Adipose tissue (tissue), 3 donors: ENCODE measurements around the gene ATOH8. TPM values are rescaled to one million over a fixed set of nuclear protein-coding genes. Genes with fewer than 3 reads are reported as not detected.

Source experiments
- H3K27ac ChIP-seq: one replicate; pipeline ENCODE4 v1.5.1; 2013; ENCODE audit warnings: low read depth, low read length
- whole genome bisulfite sequencing, 3 donors: extraction: QIAGEN DNeasy Blood & Tissue Kit; methylation state at CpG; one replicate each; pipeline ENCODE4 v1.1.7; 2013; 5-methylcytosine and 5-hydroxymethylcytosine counted together
- polyA plus RNA-seq, 3 donors: library from polyadenylated mRNA; stranded (reverse); fragments of 200-250 nt; gene quantifications; one replicate each; pipeline ENCODE4 v1.2.3, GENCODE V29; 2013
- donor health status: healthy with polysubstance abuse.
- donor health status: Bipolar disorder and iron deficiency.
- donor health status: healthy.

Gene ATOH8
- polyA plus RNA-seq, 3 donors, result 10.2 to 57.5 (median 29.5) TPM

DNA sequence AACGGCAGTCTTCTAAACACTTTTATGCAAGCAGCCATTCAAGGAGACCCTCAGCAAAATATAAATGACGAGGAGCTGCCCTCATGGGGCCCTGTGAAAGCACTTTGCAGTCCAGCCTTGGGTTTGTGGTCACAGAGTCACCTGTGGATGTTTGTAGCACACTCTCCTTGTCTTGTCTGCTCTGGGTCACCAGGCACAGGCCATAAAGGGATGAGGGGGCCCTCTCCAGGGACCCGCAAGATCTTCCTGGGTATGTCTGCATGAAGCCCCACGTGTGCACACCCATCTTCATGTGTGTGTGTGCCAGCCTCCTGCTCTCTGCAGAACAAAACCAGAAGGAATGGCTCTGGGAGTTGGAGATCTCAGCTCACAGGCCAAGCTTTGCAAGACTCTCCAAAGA, 36.2 kb downstream of the ATOH8 start:
- 64 to 83% (median 77%) methylated on average over 4 of the region's 4 CpGs for WGBS, 3 donors
- H3K27ac ChIP-seq, result no peak overlapping the region

DNA sequence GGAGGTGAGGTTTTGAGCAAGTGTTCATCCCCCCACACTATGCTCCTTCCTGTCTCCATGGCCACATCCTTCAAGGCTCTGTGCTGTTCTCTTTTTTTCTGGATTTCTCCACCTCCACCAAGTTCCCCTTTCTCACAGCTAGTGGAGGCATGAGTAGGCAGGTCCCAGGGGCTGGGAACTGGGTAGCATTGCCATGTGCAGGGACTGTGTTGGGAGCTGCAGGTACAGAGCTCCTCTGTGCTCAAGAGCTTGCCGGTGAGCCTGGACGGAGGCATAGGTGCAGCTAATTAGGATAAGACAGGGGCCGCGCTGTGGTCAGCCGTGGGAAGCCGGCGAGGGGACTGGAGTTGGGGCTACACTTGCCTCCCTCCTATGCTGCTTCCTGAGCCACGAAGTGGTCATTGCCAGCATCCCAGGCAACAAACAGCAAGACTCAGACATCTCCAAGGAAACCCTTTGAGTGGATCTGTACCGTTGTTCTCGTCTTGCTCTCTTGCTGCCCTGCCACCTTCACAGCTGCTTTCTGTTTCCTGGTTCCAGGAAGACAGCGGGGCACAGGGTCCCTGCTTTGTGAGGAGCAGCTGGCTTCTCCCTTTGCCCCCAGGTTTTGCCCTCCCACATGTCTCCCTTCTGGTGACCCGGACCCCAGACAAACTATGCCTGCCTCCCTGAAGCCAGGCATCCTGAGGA, 36.9 kb downstream of the ATOH8 start:
- 68 to 80% (median 77%) methylated on average over 12 of the region's 12 CpGs for WGBS, 3 donors
- H3K27ac ChIP-seq, result no peak overlapping the region

DNA sequence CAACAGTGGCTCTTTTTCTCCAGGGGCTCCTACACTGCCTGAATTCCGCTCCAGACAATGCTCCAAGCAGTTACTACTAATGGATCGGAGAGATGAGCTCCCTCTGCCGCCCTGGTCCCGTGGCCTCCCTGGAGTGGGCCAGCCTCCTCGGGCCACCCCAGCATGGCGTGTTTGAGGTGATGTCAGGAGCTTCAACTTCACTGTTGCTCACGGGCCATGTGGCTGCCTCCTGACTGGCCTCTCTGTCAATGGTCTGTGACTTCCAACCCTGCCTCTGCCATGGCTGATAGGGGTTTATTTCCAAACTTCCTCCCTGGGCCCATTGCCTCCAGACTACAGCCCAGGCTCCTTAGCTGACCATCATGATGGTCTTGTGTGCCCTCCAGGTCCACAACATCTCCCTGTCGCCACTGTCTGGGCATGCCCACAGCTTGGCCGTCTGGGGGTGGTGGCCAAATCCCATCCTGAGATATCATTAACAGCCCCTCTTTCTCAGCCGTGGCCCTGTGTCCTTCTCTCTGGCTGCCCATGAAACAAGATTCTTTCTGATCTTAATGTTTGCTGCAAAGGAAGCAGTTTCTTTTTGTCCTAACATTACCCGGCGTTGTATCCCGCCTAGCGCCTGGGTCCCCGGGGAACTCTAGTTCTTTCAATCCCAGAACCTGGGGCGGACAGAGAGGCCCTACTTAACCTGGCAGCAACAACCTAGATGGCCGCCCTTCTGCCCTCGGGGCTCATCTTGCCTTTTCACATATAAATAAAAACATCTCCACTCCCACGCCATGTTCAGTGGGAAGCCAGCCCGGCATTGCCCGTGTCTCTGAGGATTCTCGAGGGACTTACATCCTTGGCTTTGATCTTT, 38.1 kb downstream of the ATOH8 start:
- H3K27ac ChIP-seq, result no peak overlapping the region
- WGBS, 3 donors, result 65 to 81% (median 66%) methylated on average over 22 of the region's 22 CpGs

DNA sequence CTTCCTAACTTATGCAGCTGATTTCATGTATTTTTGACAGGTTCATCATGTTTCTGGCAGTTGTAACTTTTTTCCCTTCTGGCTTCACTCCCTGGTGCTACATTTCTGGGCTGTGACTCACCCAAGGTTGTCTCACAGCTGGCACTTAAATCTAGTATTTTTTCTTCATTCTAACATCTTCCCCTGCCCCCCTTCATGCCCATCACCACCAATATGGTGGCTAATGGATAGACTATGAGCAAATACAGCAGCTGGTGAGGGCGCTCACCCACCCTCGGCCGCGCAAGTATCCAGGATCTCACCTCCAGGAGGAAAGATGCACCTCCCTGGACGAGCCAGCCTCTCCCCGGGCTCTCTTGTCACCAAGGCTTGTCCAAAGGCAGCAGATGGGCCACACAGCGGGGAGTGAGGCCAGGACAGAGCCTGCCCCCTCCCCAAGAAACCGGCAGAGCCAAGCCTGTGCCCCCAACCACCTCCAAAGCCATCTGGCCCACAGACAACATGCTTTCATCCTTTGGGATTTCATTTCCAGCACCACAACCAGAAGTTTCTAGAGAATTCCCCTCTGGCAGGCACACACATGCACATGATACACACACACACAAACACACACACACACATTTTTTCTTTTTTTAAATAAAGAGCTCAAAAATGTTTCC, 39.1 kb downstream of the ATOH8 start:
- H3K27ac ChIP-seq, result no peak overlapping the region

DNA sequence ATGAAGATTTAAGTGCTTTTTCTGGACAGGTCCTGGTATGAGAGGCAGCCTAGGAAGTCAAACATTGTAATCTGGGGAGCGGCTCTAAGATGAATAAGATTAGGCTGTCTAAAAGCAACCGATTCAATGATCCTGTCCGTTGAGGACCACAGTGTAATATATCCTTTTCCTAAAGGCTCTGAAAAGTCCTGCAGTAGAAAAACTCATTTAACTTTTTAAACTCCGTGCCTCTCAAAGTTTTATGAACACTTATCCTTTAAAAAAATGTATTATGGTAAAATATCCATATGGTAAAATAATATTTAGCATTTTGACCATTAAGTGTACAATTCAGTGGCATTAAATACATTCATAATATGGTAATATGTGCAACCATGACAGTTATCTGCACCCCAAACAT, 39.8 kb downstream of the ATOH8 start:
- 68 to 79% (median 76%) methylated on average over 4 of the region's 4 CpGs for WGBS, 3 donors
- H3K27ac ChIP-seq, result no peak overlapping the region

More for the DNA sequence above, 39.1 kb downstream of the ATOH8 start:
- WGBS, 3 donors, result 67 to 77% (median 73%) methylated on average over 8 of the region's 8 CpGs

DNA sequence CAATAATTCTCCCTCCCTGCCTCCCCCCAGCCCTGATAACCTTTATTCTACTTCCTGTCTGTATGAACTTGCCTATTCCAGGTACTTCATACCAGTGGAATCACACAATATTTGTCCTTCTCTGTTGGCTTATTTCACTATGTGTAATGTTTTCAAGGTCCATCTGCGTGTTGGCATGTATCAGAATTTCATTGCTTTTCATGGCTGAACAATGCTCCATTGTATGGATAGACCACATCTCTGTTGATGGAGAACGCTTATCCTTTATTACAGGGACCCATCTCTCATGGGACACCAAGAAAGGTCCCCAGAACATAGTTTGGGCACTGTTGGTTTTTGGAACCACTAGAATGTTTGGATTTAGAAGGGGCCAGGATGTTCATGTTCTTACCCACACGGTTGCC, 40.2 kb downstream of the ATOH8 start:
- no peak overlapping the region for H3K27ac ChIP-seq
- WGBS, 3 donors, result 70 to 91% (median 87%) methylated on average over 3 of the region's 3 CpGs

DNA sequence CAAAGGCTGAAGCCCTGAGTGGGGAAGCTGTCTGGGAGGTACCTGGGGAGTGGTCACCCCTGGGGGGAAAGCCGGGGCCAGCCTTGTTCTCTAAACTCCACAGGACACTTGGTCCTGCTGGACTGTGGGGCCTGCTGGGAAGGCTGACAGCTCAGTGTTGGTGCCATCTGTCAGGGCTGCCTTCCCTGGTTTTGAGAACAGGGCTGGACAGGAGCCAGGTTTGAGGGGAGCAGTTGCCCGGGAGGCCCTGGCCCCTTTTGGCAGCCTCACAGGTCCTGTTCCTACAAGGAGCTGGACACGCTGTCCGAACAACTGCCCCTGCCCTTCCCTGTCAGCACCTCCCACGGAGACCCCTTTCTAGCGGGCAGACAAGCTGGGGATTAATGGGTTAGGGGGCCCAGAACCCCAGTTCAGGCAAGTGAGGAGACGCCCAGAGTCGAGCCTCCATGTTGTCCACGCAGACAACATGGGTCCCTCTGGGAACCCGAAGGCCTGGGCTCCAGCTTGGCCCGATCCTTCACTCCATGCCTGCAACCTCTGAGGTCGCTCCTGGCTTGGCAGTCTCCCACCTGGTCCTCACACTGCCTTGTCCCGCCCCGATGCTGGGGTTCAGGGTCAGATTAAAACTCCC, 40.8 kb downstream of the ATOH8 start:
- no peak overlapping the region for H3K27ac ChIP-seq
- WGBS, 3 donors, result 63 to 75% (median 65%) methylated on average over 14 of the region's 14 CpGs

DNA sequence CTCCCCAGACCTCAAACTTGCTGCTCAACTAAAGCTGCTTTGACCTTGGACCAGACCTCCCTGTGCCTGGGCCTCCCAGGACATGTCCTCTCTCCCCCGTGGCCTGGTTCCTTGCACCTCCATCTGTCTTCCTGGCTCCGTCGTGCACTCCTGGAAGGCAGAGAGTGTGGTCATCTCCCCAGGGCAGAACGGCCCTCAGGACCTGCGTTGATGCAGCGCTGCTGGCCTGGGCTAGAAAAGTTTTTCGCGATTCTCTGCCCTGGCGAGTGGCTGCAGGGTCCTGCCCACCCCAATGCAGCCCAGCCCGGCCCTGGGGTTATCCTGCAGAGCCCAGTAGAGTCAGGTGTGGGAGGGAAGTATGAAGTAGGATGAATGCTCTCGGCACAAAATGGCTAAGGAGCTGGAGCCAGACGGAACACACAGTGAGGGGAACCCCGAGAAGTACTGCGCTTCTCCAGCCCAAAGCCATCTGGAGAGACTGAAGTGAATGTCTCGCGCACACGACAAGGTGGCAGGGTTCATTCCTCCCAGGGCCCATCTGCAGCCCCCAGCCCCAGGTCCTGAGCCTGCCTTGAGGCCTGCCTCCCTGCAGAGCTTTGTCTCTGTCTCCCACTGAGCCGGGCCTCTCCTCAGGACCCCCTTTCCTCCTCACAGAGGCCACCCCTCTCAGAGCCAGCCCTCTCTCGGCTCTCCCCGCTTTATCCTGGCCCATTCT, 41.7 kb downstream of the ATOH8 start:
- no peak overlapping the region for H3K27ac ChIP-seq
- WGBS, 3 donors, result 68 to 84% (median 70%) methylated on average over 20 of the region's 20 CpGs

DNA sequence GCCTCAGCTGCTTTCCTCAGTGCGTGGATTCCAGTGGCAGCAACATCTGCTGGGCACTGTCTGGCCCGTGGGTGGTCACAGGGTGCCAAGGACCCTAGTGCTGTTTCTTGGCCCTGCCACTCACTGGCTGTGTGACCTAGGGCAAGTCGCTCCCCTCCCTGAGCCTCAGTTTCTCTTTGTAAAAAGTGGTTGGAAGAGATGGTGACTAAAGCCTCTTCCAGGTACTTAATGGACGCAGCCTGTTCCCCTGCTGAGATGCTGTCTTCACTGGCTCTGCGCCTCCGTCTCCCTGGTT, 42.2 kb downstream of the ATOH8 start:
- WGBS, 3 donors, result 69 to 88% (median 71%) methylated on average over 6 of the region's 6 CpGs
- no peak overlapping the region for H3K27ac ChIP-seq

DNA sequence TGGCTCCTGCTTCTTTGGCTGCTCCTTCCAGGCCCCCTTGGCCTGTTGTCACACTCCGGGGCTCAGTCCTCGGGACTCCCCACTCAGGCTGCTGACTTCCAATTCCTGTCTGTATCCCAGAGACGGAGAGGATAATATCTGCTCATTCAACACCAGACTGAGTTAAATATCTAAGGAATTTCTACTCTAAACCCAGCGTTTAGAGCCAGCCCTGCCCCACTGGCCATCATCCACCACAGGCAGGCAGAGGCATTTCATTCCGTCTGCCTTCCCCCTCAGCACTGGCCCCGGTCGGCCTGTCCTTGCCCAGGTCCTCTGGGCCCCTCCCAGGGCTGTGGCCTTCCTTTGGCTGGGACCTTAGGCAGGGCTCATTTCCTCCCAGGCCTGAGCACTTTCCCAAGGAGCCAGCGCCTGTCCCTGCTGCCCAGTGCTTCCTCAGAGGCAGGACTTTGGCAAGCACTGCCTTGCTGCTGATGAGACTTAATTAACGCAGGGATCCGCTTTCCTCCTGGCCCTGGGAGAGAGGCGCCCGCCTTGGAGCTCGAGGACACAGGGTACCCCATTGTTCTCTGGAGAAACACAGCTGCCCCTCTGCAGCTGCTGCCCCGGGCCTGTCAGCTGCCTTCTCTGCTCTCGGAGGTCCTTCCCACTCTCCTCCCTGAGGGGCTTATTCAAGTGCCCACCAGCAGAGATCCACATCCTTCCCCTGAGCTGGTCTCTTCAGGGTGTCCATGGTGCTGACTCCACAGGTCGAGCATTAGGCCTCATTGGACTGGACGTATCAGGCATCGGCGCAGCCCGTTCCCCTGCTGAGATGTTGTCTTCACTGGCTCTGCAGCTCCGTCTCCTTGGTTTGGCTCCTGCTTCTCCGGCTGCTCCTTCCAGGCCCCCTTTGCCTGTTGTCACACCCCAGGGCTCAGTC, 42.8 kb downstream of the ATOH8 start:
- 57 to 79% (median 66%) methylated on average over 22 of the region's 22 CpGs for WGBS, 3 donors
- H3K27ac ChIP-seq, result no peak overlapping the region

DNA sequence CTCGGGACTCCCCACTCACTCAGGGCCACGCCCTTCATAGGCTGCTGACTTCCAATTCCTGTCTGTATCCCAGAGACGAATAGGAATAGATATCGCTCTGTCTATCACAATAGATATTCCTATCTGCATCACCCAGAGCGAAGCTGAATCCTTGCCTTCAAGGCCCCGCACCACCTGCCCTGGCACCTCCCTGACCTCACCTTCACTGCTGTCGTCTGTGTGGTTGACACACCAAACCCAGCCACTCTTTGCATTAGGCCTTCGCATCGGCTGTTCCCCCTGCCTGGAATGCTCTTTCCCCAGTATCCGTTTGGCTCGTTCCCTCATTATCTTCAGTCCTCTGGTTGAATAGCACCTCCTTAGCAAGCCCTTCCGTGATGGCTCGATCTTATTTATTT, 43.5 kb downstream of the ATOH8 start:
- WGBS, 3 donors, result 91 to 94% (median 93%) methylated on average over 13 of the region's 13 CpGs
- H3K27ac ChIP-seq, result no peak overlapping the region

DNA sequence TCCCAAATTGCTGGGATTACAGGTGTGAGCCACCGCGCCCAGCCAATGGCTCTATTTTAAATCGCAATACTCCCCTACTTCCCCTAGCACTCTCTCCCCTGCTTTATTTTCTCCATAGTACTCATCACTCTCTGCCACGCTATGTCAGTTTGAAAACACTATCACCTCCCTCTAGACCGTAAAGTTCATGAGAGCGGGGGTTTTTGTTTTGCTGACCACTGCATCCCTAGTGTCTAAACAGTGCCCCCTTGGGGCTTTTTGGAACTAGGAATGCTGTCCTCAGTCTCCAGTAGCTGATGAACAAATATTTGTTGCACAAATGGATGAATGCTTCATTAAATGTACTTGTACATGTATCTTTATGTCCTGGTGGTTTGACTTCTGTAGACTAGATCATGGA, 44.1 kb downstream of the ATOH8 start:
- WGBS, 3 donors, result 73 to 80% (median 77%) methylated on average over 6 of the region's 6 CpGs
- H3K27ac ChIP-seq, result no peak overlapping the region

DNA sequence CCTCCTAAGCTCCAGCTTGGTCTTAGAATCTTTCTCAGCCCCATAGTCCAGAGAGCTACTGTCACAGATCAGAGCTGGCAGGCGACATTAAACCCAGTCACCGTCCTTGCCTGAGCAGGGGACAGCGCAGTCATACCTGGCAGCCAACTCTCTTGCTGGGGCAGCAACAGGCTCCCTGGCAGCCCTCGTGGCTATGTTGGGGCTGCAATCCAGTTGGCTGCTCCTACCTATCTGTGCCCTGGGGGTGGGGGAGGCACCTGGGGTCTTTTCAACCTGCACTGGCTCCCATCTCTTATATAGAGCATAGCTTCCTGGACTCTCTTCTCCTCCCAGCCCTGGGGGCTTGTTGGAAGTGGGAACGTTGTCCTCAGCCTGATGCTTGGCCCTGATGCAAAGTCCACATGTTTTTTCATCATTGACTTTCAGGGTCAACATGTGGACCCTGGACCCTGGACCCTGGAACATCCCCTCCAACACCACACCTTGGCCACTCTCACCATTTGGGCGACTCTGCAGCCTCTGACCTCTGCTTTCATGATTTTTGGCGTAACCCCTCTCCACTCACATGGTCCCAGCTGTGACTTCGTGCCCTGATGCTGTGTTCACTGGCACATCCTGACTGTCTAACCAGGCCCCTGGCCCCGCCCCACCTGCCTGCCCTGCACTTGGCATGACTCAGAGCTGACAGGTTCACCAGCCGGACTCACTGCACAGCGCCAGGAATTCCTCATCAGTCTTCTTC, 45.6 kb downstream of the ATOH8 start:
- H3K27ac ChIP-seq, result no peak overlapping the region
- WGBS, 3 donors, result 64 to 80% (median 78%) methylated on average over 11 of the region's 11 CpGs

DNA sequence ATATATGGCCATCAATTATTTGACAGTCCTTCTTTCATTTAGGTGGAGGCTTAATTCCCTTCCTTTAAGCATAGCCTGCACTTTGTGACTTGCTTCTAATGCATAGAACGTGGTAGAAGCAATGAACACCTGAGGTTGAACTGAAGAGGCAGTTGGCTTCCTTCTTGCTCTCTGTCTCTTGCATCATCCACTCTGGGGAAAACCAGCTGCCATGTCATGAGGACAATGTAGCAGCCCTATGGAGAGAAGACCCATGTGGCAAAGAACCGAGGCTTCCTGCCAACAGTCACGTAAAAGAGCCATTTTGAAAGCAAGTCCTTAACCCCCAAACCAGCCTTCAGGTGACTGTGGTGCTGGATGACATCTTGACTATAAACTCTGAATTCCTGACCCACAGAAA, 46.8 kb downstream of the ATOH8 start:
- WGBS, 3 donors, result 65 to 89% (median 68%) methylated on average over 3 of the region's 3 CpGs
- H3K27ac ChIP-seq, result no peak overlapping the region

DNA sequence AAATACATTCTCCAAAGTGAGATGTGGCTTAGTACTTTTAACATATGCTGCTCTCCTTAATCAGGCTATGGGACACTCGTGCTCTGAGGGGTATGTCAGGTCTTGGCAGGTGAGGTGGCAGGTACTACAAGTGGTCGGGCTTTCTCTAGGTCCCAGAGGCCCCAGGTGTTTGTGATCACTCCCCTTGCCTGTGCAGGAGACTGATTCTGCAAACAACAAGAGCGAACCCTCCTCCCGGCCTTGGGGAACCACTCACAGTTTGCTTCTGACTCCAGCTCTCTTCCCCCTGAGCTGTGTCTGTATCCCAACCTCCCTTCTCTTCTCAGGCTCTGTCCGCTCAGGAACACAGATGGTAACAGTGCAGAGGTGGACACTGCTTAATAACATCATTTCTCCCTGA, 48.1 kb downstream of the ATOH8 start:
- no peak overlapping the region for H3K27ac ChIP-seq
- 89 to 96% (median 95%) methylated on average over 5 of the region's 5 CpGs for WGBS, 3 donors

DNA sequence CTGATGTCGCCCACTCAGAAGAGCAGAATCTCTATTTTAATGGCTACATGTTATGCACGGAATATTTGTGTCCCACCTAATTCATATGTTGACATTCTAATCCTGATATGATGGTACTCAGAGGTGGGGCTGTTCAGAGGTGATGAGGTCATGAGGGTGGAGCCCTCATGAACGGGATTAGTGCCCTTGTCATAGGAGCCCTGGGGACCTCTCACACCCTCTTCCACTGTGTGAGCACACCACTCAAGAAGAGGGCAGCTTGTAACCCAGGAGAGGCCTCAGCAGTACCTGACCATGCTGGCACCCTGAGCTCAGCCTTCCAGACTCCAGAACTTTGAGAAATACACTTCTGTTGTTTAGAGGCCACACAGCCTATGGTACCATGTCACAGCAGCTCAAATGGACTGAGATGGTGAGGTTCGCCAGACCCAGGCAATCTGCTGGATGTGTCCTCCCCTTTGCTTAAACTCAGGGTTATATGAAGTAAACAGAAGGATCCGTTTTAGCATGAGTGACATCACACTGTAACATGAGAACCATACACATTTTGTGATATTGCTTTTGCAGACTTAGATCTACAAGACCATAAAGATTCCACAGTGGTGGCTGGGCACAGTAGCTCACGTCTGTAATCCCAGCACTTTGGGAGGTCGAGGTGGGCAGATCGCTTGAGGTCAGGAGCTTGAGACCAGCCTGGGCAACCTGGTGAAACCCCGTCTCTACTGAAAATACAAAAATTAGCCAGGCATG, 48.7 kb downstream of the ATOH8 start:
- 77 to 91% (median 90%) methylated on average over 9 of the region's 9 CpGs for WGBS, 3 donors

More for the DNA sequence above, 48.7 kb downstream of the ATOH8 start:
- H3K27ac ChIP-seq, result no peak overlapping the region
